IMR-90 (cell line): ENCODE results near the gene AGTPBP1. TPM values are rescaled to one million over a fixed set of nuclear protein-coding genes. Genes with fewer than 3 reads are reported as not detected.

Source experiments
- ATAC-seq: fragments of 200-7000 bp; cut with Tn5 transposase; 2 replicates; pipeline ENCODE4 v1.9.1; 2020; ENCODE audit warnings: low read depth, mild to moderate bottlenecking, moderate library complexity
- BruUV-seq: library from RNA; stranded (reverse); fragments of 400-500 nt; replicated peaks from 2 replicates; lab custom pipeline; 2021; lab: Mats Ljungman, UMichigan
- CTCF ChIA-PET: fragments of 300-600 bp; formaldehyde crosslinking; extraction: SDS; loops from one replicate; lab custom pipeline; 2021; ENCODE audit warnings: antibody characterized with exemption; lab: Yijun Ruan, JAX
- POLR2A ChIA-PET: fragments of 300-600 bp; sonication (Branson Sonifier 250); formaldehyde crosslinking; loops from one replicate; lab custom pipeline; 2022; ENCODE audit warnings: antibody characterized with exemption; ENCODE audit not compliant: unreplicated experiment; lab: Charles Lee
- DNase-seq: peaks from one replicate; pipeline ENCODE4 v3.0.0; 2013
- H2AFZ ChIP-seq: replicated peaks from 2 replicates; pipeline ENCODE3; 2013; ENCODE audit warnings: low read length, mild to moderate bottlenecking; ENCODE audit not compliant: poor library complexity
- H2AK5ac ChIP-seq: 2 replicates; pipeline ENCODE4 v1.6.1; 2013; ENCODE audit warnings: low read depth, low read length, inconsistent platforms
- H2AK9ac ChIP-seq: replicated peaks from 2 replicates; pipeline ENCODE3; 2013; ENCODE audit warnings: mild to moderate bottlenecking, low read depth, low read length, moderate library complexity; ENCODE audit not compliant: poor library complexity
- H2BK120ac ChIP-seq: 2 replicates; pipeline ENCODE4 v1.6.1; 2013; ENCODE audit warnings: low read depth, low read length, inconsistent platforms
- H2BK15ac ChIP-seq: 3 replicates; pipeline ENCODE4 v1.6.1; 2013; ENCODE audit warnings: low read depth, low read length, inconsistent platforms
- H2BK20ac ChIP-seq: 2 replicates; pipeline ENCODE4 v1.6.1; 2013; ENCODE audit warnings: low read depth, mild to moderate bottlenecking, inconsistent platforms, low read length, moderate library complexity
- H2BK5ac ChIP-seq: 2 replicates; pipeline ENCODE4 v1.6.1; 2013; ENCODE audit warnings: mild to moderate bottlenecking, low read depth, low read length, inconsistent platforms; ENCODE audit not compliant: poor library complexity, severe bottlenecking
- H3K14ac ChIP-seq: replicated peaks from 2 replicates; pipeline ENCODE4 v1.6.1; 2013; ENCODE audit warnings: low read depth, low read length, inconsistent platforms
- H3K18ac ChIP-seq: 2 replicates; pipeline ENCODE4 v1.6.1; 2013; ENCODE audit warnings: low read depth, low read length, control low read depth
- H3K23ac ChIP-seq: 2 replicates; pipeline ENCODE4 v1.6.1; 2013; ENCODE audit warnings: low read depth, low read length, inconsistent platforms
- H3K27ac ChIP-seq: 2 replicates; pipeline ENCODE4 v1.5.1; 2013; ENCODE audit warnings: mild to moderate bottlenecking, control low read depth, low read length; ENCODE audit not compliant: insufficient read depth
- H3K27me3 ChIP-seq: 2 replicates; pipeline ENCODE4 v1.6.1; 2013; ENCODE audit warnings: low read length; ENCODE audit not compliant: control insufficient read depth, insufficient read depth
- H3K36me3 ChIP-seq: 2 replicates; pipeline ENCODE4 v1.6.1; 2013; ENCODE audit warnings: low read length, mixed read lengths; ENCODE audit not compliant: control insufficient read depth, insufficient read depth
- H3K4ac ChIP-seq: 2 replicates; pipeline ENCODE4 v1.6.1; 2013; ENCODE audit warnings: low read depth, low read length, inconsistent platforms
- H3K4me1 ChIP-seq: 2 replicates; pipeline ENCODE4 v1.6.1; 2013; ENCODE audit warnings: low read length, mixed read lengths; ENCODE audit not compliant: control insufficient read depth, insufficient read depth
- H3K4me2 ChIP-seq: 2 replicates; pipeline ENCODE4 v1.6.1; 2013; ENCODE audit warnings: low read depth, mild to moderate bottlenecking, control low read depth, low read length, moderate library complexity
- H3K4me3 ChIP-seq: 2 replicates; pipeline ENCODE4 v1.5.1; 2013; ENCODE audit warnings: low read depth, mild to moderate bottlenecking, control low read depth, low read length, moderate library complexity; ENCODE audit not compliant: insufficient read depth
- H3K56ac ChIP-seq: 2 replicates; pipeline ENCODE4 v1.6.1; 2013; ENCODE audit warnings: low read length, inconsistent platforms; ENCODE audit not compliant: insufficient read depth; ENCODE audit errors: extremely low read depth
- H3K79me1 ChIP-seq, 2 experiments: 2 replicates each; pipeline ENCODE4 v1.6.1; 2013; ENCODE audit warnings: low read length in 2 of 2, inconsistent platforms in 1 of 2, low read depth in 1 of 2
- H3K9ac ChIP-seq: 2 replicates; pipeline ENCODE4 v1.6.1; 2013; ENCODE audit warnings: low read depth, low read length, control low read depth
- H3K9me1 ChIP-seq: 2 replicates; pipeline ENCODE4 v1.6.1; 2013; ENCODE audit warnings: low read length, inconsistent platforms; ENCODE audit not compliant: insufficient read depth
- H3K9me3 ChIP-seq: 2 replicates; pipeline ENCODE4 v1.6.1; 2013; ENCODE audit warnings: low read length; ENCODE audit not compliant: control insufficient read depth, insufficient read depth
- H4K20me1 ChIP-seq: 2 replicates; pipeline ENCODE4 v1.6.1; 2013; ENCODE audit warnings: low read length, inconsistent platforms; ENCODE audit not compliant: insufficient read depth
- H4K5ac ChIP-seq: 2 replicates; pipeline ENCODE4 v1.6.1; 2013; ENCODE audit warnings: mild to moderate bottlenecking, low read depth, low read length, control low read depth
- H4K8ac ChIP-seq, 2 experiments: 2 replicates each; pipeline ENCODE4 v1.6.1; 2013; ENCODE audit warnings: low read depth in 2 of 2, low read length in 2 of 2, control low read depth in 1 of 2, inconsistent platforms in 1 of 2
- H4K91ac ChIP-seq: 2 replicates; pipeline ENCODE4 v1.6.1; 2013; ENCODE audit warnings: low read depth, low read length, inconsistent platforms; ENCODE audit not compliant: insufficient read depth
- BHLHE40 ChIP-seq: fragments of 150-350 bp; IDR thresholded peaks from 2 replicates; pipeline ENCODE4 v1.6.1; 2016; ENCODE audit warnings: mild to moderate bottlenecking, low read depth, low read length
- CEBPB ChIP-seq: IDR thresholded peaks from 2 replicates; pipeline ENCODE4 v1.6.1; 2012; ENCODE audit warnings: low read depth, low read length, improper control_type of control experiment
- CHD1 ChIP-seq: IDR thresholded peaks from 2 replicates; pipeline ENCODE4 v1.6.1; 2012; ENCODE audit warnings: low read depth, low read length, improper control_type of control experiment
- FOS ChIP-seq: fragments of 150-350 bp; IDR thresholded peaks from 2 replicates; pipeline ENCODE4 v1.6.1; 2016; ENCODE audit warnings: low read depth, low read length
- MAFK ChIP-seq: IDR thresholded peaks from 2 replicates; pipeline ENCODE4 v1.6.1; 2012; ENCODE audit warnings: low read depth, low read length, improper control_type of control experiment
- MAZ ChIP-seq: IDR thresholded peaks from 2 replicates; pipeline ENCODE4 v1.6.1; 2012; ENCODE audit warnings: low read depth, mild to moderate bottlenecking, low read length, improper control_type of control experiment, moderate library complexity, borderline replicate concordance
- MXI1 ChIP-seq: IDR thresholded peaks from 2 replicates; pipeline ENCODE4 v1.6.1; 2012; ENCODE audit warnings: low read depth, mild to moderate bottlenecking, low read length, moderate library complexity, borderline replicate concordance
- POLR2A ChIP-seq: IDR thresholded peaks from 2 replicates; pipeline ENCODE4 v1.6.1; 2012; ENCODE audit warnings: mild to moderate bottlenecking, low read depth, low read length
- RAD21 ChIP-seq: IDR thresholded peaks from 2 replicates; pipeline ENCODE4 v1.6.1; 2012; ENCODE audit warnings: low read length, improper control_type of control experiment
- RCOR1 ChIP-seq: IDR thresholded peaks from 2 replicates; pipeline ENCODE4 v1.6.1; 2012; ENCODE audit warnings: mild to moderate bottlenecking, low read length, improper control_type of control experiment; ENCODE audit not compliant: insufficient replicate concordance
- RFX5 ChIP-seq: IDR thresholded peaks from 2 replicates; pipeline ENCODE4 v1.8.0; 2012; ENCODE audit warnings: low read depth, mild to moderate bottlenecking, low read length, moderate library complexity
- WGBS, 2 experiments: methylation state at CpG; one replicate each; pipeline versions ENCODE4 v1.1.5 to v1.1.7; 2013; ENCODE audit warnings: missing lambda C conversion rate in 2 of 2; ENCODE audit not compliant: insufficient read length in 1 of 2; ENCODE audit errors: extremely low coverage in 2 of 2; 5-methylcytosine and 5-hydroxymethylcytosine counted together
- dilution Hi-C: fragments of 300-500 bp; cut with HindIII; formaldehyde crosslinking; loops from one replicate; pipeline ENCODE4 v1.14.3; 2018; ENCODE audit warnings: low sequenced_read_pairs; ENCODE audit not compliant: unreplicated experiment
- in situ Hi-C: fragments of 300-500 bp; cut with MboI; formaldehyde crosslinking; loops from 3 replicates; pipeline ENCODE4 v1.14.3; 2019; ENCODE audit warnings: low sequenced_read_pairs, inconsistent platforms, mixed read lengths
- intact Hi-C: fragments of 100-400 bp; cut with micrococcal nuclease; formaldehyde crosslinking; loops from 2 replicates; pipeline ENCODE4 v1.10.0; 2022
- polyA plus RNA-seq, 3 experiments: library from polyadenylated mRNA; depleted of rRNA; stranded (reverse); fragments of >200 nt; gene quantifications; 2 replicates each; pipeline ENCODE4 v1.2.3, GENCODE V29; 2012; ENCODE audit warnings: low replicate concordance in 1 of 3
- total RNA-seq: library from RNA; depleted of rRNA; stranded (reverse); fragments of >200 nt; gene quantifications from 2 replicates; pipeline ENCODE4 v1.2.3, GENCODE V29; 2012
- TF ChIP-seq, protein P1 (sequence below): conservative IDR thresholded peaks from 2 replicates; pipeline ENCODE4 v1.5.1; 2012; ENCODE audit warnings: mild to moderate bottlenecking, low read depth, low read length, improper control_type of control experiment
- TF ChIP-seq, protein P2 (sequence below): fragments of 150-350 bp; IDR thresholded peaks from 2 replicates; pipeline ENCODE4 v1.6.1; 2017; ENCODE audit warnings: mild to moderate bottlenecking, antibody characterized with exemption, low read length, low read depth

Gene AGTPBP1
- total and polyA plus RNA-seq, 2 of the 4 experiments (the other 2 are of a cell fraction) = 3.3 to 9.0 TPM

- peaks cover 3 to 4% of the 10 kb centered on the region in 2 experiments; a peak in 2 of 4 replicates for H3K79me1 ChIP-seq
- in situ Hi-C loops (no loop called here), intact Hi-C loops (no loop called here)
Measured at GRCh38 chr9:85726737-85727136, 15.0 kb downstream of the AGTPBP1 start.

More at GRCh38 chr9:85726737-85727136, 15.0 kb downstream of the AGTPBP1 start:
- H3K4me1 ChIP-seq = no peaks in the 10 kb centered on the region
- no peaks in the 10 kb centered on the region for H3K27me3 ChIP-seq
- no peak overlapping the region for H3K56ac ChIP-seq
- dilution Hi-C loops = no loop called here
- no peak overlapping the region for H4K8ac ChIP-seq
- ATAC-seq = no peak
- H3K14ac ChIP-seq = no peak overlapping the region
- POLR2A ChIA-PET = no interaction called here
- no peaks in the 10 kb centered on the region for H3K36me3 ChIP-seq
- no TSS peak for BruUV-seq
- no peaks in the 10 kb centered on the region for H3K9me1 ChIP-seq
- DNase-seq = no peak
- H3K27ac ChIP-seq = no peak overlapping the region
- H4K5ac ChIP-seq = no peak overlapping the region
- no peak overlapping the region for H2AFZ ChIP-seq
- no peak overlapping the region for H3K9ac ChIP-seq
- TF ChIP-seq MAZ (no peak), MXI1 (no peak), BHLHE40 (no peak), POLR2A (no peak), RAD21 (no peak), RCOR1 (no peak), CHD1 (no peak), MAFK (no peak), FOS (no peak), RFX5 (no peak), CEBPB (no peak)
- TF ChIP-seq, protein P1, sequence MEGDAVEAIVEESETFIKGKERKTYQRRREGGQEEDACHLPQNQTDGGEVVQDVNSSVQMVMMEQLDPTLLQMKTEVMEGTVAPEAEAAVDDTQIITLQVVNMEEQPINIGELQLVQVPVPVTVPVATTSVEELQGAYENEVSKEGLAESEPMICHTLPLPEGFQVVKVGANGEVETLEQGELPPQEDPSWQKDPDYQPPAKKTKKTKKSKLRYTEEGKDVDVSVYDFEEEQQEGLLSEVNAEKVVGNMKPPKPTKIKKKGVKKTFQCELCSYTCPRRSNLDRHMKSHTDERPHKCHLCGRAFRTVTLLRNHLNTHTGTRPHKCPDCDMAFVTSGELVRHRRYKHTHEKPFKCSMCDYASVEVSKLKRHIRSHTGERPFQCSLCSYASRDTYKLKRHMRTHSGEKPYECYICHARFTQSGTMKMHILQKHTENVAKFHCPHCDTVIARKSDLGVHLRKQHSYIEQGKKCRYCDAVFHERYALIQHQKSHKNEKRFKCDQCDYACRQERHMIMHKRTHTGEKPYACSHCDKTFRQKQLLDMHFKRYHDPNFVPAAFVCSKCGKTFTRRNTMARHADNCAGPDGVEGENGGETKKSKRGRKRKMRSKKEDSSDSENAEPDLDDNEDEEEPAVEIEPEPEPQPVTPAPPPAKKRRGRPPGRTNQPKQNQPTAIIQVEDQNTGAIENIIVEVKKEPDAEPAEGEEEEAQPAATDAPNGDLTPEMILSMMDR = no peak
- TF ChIP-seq, protein P2, sequence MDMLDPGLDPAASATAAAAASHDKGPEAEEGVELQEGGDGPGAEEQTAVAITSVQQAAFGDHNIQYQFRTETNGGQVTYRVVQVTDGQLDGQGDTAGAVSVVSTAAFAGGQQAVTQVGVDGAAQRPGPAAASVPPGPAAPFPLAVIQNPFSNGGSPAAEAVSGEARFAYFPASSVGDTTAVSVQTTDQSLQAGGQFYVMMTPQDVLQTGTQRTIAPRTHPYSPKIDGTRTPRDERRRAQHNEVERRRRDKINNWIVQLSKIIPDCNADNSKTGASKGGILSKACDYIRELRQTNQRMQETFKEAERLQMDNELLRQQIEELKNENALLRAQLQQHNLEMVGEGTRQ = no peak
- CTCF ChIA-PET = interaction anchor here (1.9 kb wide), 1 partner anchor 13 kb away, joined by 4 read pairs; no protein-coding TSS in a partner anchor
- no peak overlapping the region for H2BK120ac ChIP-seq
- no peak overlapping the region for H2BK5ac ChIP-seq
- H3K23ac ChIP-seq = no peak overlapping the region
- no peak overlapping the region for H2BK20ac ChIP-seq
- H2AK5ac ChIP-seq = no peak overlapping the region
- no peak overlapping the region for H3K4ac ChIP-seq
- H2BK15ac ChIP-seq = no peak overlapping the region
- H3K9me3 ChIP-seq = no peaks in the 10 kb centered on the region
- H2AK9ac ChIP-seq = no peak overlapping the region
- no peak overlapping the region for H3K4me2 ChIP-seq
- no peak overlapping the region for H4K91ac ChIP-seq
- H4K20me1 ChIP-seq = no peaks in the 10 kb centered on the region
- H3K4me3 ChIP-seq = no peak overlapping the region
- no peak overlapping the region for H3K18ac ChIP-seq
- WGBS, 2 experiments = 92% methylated on average over 2 of the region's 4 CpGs; no CpG with 5 or more reads in 1 of the 2 experiments
